ENCODE data around the gene MAP3K14.

DNA sequence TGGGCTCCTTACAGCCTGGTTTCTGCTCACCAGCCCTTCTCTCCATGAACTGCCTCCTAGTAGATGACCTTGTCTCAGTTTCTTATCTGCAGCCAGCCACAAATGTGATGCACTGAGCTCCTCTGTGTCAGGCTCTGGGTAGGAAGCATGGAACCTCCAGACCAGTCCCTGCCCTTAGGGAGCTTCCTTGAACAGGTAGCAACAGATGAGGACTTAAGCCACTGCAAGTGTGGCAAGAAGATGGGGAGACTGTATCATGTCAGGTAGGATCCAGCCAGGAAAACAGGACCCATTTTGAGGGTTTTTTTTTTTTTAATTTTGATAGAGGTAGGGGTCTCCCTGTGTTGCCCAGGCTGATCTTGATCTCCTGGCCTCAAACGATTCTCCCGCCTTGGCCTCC, 5.3 kb upstream of the MAP3K14 start:
- TF ChIP-seq, protein P1, sequence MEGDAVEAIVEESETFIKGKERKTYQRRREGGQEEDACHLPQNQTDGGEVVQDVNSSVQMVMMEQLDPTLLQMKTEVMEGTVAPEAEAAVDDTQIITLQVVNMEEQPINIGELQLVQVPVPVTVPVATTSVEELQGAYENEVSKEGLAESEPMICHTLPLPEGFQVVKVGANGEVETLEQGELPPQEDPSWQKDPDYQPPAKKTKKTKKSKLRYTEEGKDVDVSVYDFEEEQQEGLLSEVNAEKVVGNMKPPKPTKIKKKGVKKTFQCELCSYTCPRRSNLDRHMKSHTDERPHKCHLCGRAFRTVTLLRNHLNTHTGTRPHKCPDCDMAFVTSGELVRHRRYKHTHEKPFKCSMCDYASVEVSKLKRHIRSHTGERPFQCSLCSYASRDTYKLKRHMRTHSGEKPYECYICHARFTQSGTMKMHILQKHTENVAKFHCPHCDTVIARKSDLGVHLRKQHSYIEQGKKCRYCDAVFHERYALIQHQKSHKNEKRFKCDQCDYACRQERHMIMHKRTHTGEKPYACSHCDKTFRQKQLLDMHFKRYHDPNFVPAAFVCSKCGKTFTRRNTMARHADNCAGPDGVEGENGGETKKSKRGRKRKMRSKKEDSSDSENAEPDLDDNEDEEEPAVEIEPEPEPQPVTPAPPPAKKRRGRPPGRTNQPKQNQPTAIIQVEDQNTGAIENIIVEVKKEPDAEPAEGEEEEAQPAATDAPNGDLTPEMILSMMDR (IDR thresholded peaks at IDR 0.05 in 2 of 3, conservative IDR thresholded peaks at IDR 0.05 in 1 of 3; ENCODE audit: borderline replicate concordance in 1 of 3, insufficient read depth in 1 of 3, low read depth in 2 of 3, low read length in 2 of 3), result no peak
- TF ChIP-seq TCF7L2 (IDR thresholded peaks at IDR 0.05; ENCODE audit: borderline replicate concordance, extremely low read depth, insufficient read depth, insufficient read length) (no peak), EZH2phosphoT487 (IDR thresholded peaks at IDR 0.05; ENCODE audit: borderline replicate concordance) (no peak), YY1 (IDR thresholded peaks at IDR 0.05; ENCODE audit: extremely low read depth, insufficient replicate concordance, low read depth, low read length) (no peak), EZH2 (IDR thresholded peaks at IDR 0.05) (no peak), POLR2AphosphoS5 (IDR thresholded peaks at IDR 0.05; ENCODE audit: low read depth, low read length) (no peak), POLR2A (IDR thresholded peaks at IDR 0.05; ENCODE audit: borderline replicate concordance, extremely low read depth, insufficient read depth, insufficient read length) (no peak)

Data from HCT116 (cell line).